PC-3 (cell line): ENCODE results near the gene ANKRD11. TPM values are rescaled to one million over a fixed set of nuclear protein-coding genes. Genes with fewer than 3 reads are reported as not detected.

Experiments used
- ATAC-seq: fragments of 200-7000 bp; cut with Tn5 transposase; 2 replicates; pipeline ENCODE4 v1.9.1; 2020; ENCODE audit warnings: mild to moderate bottlenecking, moderate library complexity
- BruUV-seq: library from RNA; stranded (reverse); fragments of 400-500 nt; replicated peaks from 2 replicates; lab custom pipeline; 2021; lab: Mats Ljungman, UMichigan
- CTCF ChIA-PET: fragments of 300-600 bp; sonication (Branson Sonifier 250); formaldehyde crosslinking; loops from one replicate; lab custom pipeline; 2022; ENCODE audit warnings: antibody characterized with exemption; lab: Charles Lee
- POLR2A ChIA-PET: fragments of 300-600 bp; sonication (Branson Sonifier 250); formaldehyde crosslinking; loops from one replicate; lab custom pipeline; 2022; ENCODE audit warnings: antibody characterized with exemption; ENCODE audit not compliant: unreplicated experiment; lab: Charles Lee
- DNase-seq: peaks from one replicate; pipeline ENCODE4 v3.0.0-alpha.2; 2015
- H2AFZ ChIP-seq: fragments of 300-600 bp; sonication (generic); 2 replicates; pipeline ENCODE4 v1.6.0; 2016; ENCODE audit warnings: antibody characterized with exemption, low read length
- H3F3A ChIP-seq: fragments of 300-600 bp; sonication (generic); one replicate; pipeline ENCODE4 v1.6.0; 2017; ENCODE audit warnings: antibody characterized with exemption, low read length, control low read depth, mild to moderate bottlenecking; ENCODE audit not compliant: unreplicated experiment
- H3K27ac ChIP-seq: fragments of 300-600 bp; sonication (generic); 2 replicates; pipeline ENCODE4 v1.5.1; 2016; ENCODE audit warnings: mild to moderate bottlenecking, low read length
- H3K27me3 ChIP-seq: fragments of 300-600 bp; sonication (generic); 2 replicates; pipeline ENCODE4 v1.6.1; 2016; ENCODE audit warnings: low read length, mixed read lengths
- H3K36me3 ChIP-seq: fragments of 300-600 bp; sonication (generic); 2 replicates; pipeline ENCODE4 v1.6.1; 2016; ENCODE audit warnings: low read depth, mixed run types, low read length, mixed read lengths
- H3K4me1 ChIP-seq: fragments of 300-600 bp; sonication (generic); 2 replicates; pipeline ENCODE4 v1.5.1; 2016; ENCODE audit warnings: low read length; ENCODE audit not compliant: insufficient read depth
- H3K4me2 ChIP-seq: fragments of 300-600 bp; sonication (generic); 2 replicates; pipeline ENCODE4 v1.6.0; 2016; ENCODE audit warnings: low read length
- H3K4me3 ChIP-seq: fragments of 300-600 bp; sonication (generic); 2 replicates; pipeline ENCODE4 v1.5.1; 2016; ENCODE audit warnings: mild to moderate bottlenecking, low read length, mixed read lengths
- H3K79me2 ChIP-seq: fragments of 300-600 bp; sonication (generic); 2 replicates; pipeline ENCODE4 v1.6.1; 2017; ENCODE audit warnings: low read length, mixed read lengths
- H3K9ac ChIP-seq: fragments of 300-600 bp; sonication (generic); 2 replicates; pipeline ENCODE4 v1.6.0; 2016; ENCODE audit warnings: mild to moderate bottlenecking, low read length
- H3K9me2 ChIP-seq: fragments of 300-600 bp; sonication (generic); replicated peaks from 2 replicates; pipeline ENCODE4 v1.6.1; 2016; ENCODE audit warnings: mixed run types, low read length, mixed read lengths
- H3K9me3 ChIP-seq: fragments of 300-600 bp; sonication (generic); 2 replicates; pipeline ENCODE4 v1.6.1; 2016; ENCODE audit warnings: low read length, mixed read lengths
- H4K20me1 ChIP-seq: fragments of 300-600 bp; sonication (generic); 2 replicates; pipeline ENCODE4 v1.6.1; 2016; ENCODE audit warnings: low read length, mixed read lengths
- CTCF ChIP-seq: fragments of 300-600 bp; sonication (generic); conservative IDR thresholded peaks from 2 replicates; pipeline ENCODE4 v1.5.1; 2017; ENCODE audit warnings: antibody characterized with exemption, low read depth, mild to moderate bottlenecking, low read length
- EZH2 ChIP-seq: fragments of 300-600 bp; sonication (generic); IDR thresholded peaks from one replicate; pipeline ENCODE4 v1.6.1; 2017; ENCODE audit warnings: antibody characterized with exemption, mild to moderate bottlenecking, low read length; ENCODE audit not compliant: unreplicated experiment
- EZH2phosphoT487 ChIP-seq: fragments of 300-600 bp; sonication (generic); IDR thresholded peaks from 2 replicates; pipeline ENCODE4 v1.6.1; 2018; ENCODE audit warnings: mild to moderate bottlenecking, antibody characterized with exemption, low read length, borderline replicate concordance
- intact Hi-C: fragments of 100-400 bp; cut with micrococcal nuclease; formaldehyde crosslinking; loops from 2 replicates; pipeline ENCODE4 v1.9.0; 2023
- total RNA-seq: library from RNA; depleted of rRNA; stranded (reverse); fragments of >200 nt; gene quantifications from 2 replicates; pipeline ENCODE4 v1.2.3, GENCODE V29; 2014

The ANKRD11 gene
- total RNA-seq, 1 experiment from 2014 or later = 65.0 TPM

GRCh38 chr16:89373355-89374110, 116.8 kb downstream of the ANKRD11 start:
- TF ChIP-seq EZH2 (no peak), EZH2phosphoT487 (no peak), CTCF (no peak)
- H3K79me2 ChIP-seq = peaks cover 100% of the 10 kb centered on the region
- no peak overlapping the region for H3K4me3 ChIP-seq
- no peaks in the 10 kb centered on the region for H3K27me3 ChIP-seq
- H3K4me2 ChIP-seq = no peak overlapping the region
- H3F3A ChIP-seq = no peaks in the 10 kb centered on the region
- DNase-seq (no peak), ATAC-seq (no peak)
- H2AFZ ChIP-seq = no peak overlapping the region
- CTCF ChIA-PET = no interaction called here
- H3K9me3 ChIP-seq = no peaks in the 10 kb centered on the region
- H4K20me1 ChIP-seq = peaks cover 49% of the 10 kb centered on the region
- intact Hi-C loops = no loop called here
- no peaks in the 10 kb centered on the region for H3K9me2 ChIP-seq
- POLR2A ChIA-PET = no interaction called here
- BruUV-seq = no TSS peak
- H3K9ac ChIP-seq = peak overlapping the region; percentile 69; the same call in 1 of the 2 replicates
- H3K4me1 ChIP-seq = peaks cover 33% of the 10 kb centered on the region
- no peak overlapping the region for H3K27ac ChIP-seq
- no peaks in the 10 kb centered on the region; the same call in 1 of the 2 replicates for H3K36me3 ChIP-seq

- ATAC-seq = no peak
- H3K9me2 ChIP-seq = no peaks in the 10 kb centered on the region
- peaks cover 45% of the 10 kb centered on the region for H4K20me1 ChIP-seq
- H3K4me3 ChIP-seq = no peak overlapping the region
- no peak for DNase-seq
- H3K79me2 ChIP-seq = peaks cover 100% of the 10 kb centered on the region
- TF ChIP-seq CTCF = no peak
- TF ChIP-seq EZH2phosphoT487 = no peak
- TF ChIP-seq EZH2 = no peak
- H3F3A ChIP-seq = no peaks in the 10 kb centered on the region
- intact Hi-C loops = no loop called here
- no peaks in the 10 kb centered on the region; the same call in 1 of the 2 replicates for H3K36me3 ChIP-seq
- H2AFZ ChIP-seq = no peak overlapping the region
- CTCF ChIA-PET = no interaction called here
- H3K4me2 ChIP-seq = no peak overlapping the region
- H3K9ac ChIP-seq = no peak overlapping the region
- POLR2A ChIA-PET = no interaction called here
- no peaks in the 10 kb centered on the region for H3K27me3 ChIP-seq
- no peak overlapping the region for H3K27ac ChIP-seq
- peaks cover 33% of the 10 kb centered on the region for H3K4me1 ChIP-seq
- no TSS peak for BruUV-seq
- no peaks in the 10 kb centered on the region for H3K9me3 ChIP-seq
Measured at GRCh38 chr16:89371968-89372634, 118.3 kb downstream of the ANKRD11 start.
